IPS DF 19.7 (cell line): Measurements from ENCODE around the gene PDLIM3.
"Not testable (repeated sequence)": the region's sequence is repeated elsewhere in the genome, so short reads cannot be mapped to it uniquely, and the experiment has no call there.

ENCODE experiments used
- DNase-seq: peaks from one replicate; pipeline ENCODE4 v3.0.0-alpha.2; 2013; ENCODE audit warnings: low read depth, low spot score

The PDLIM3 gene

DNA sequence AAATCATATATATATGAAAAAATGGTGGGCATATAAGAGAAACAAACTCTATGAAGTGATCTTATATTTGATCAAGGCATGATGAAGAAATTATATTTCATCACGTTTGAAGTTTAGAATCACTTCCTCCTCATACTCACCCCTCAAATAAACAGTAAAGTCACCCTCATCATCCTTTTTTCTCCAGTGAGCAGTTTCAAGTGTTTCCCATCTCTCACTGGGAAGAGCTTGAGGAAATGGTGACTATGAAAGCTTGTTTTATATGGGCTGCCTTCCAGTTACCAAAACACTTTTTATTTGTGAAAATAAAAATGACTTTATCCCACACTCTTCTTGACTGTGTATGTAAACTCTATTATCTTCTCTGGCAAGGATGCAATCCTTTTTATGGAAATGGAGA lies 16.8 kb downstream of the PDLIM3 start:
- no peak for DNase-seq

DNA sequence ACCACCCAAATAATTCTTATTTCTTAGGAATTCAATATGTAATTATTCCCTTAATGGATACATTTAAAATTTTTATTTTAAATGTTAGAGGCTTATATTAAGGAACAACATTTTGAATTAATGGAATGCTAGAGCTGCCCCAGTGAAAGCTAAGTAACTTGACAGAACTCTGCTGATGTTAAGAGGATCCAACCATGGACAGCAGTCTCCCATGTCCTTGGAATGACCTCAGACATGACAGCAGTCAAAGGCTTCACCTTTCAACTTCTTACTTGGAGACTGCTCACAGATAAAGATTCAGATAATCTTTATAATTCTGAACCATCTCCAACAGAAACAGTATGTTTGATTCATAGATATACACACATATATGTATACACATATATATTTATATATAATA lies 17.2 kb downstream of the PDLIM3 start:
- DNase-seq = no peak

- no peak for DNase-seq
Measured at GRCh38 chr4:185515248-185515647, 20.1 kb downstream of the PDLIM3 start.

- DNase-seq = no peak
Measured at GRCh38 chr4:185514182-185514697, 21.1 kb downstream of the PDLIM3 start.

DNA sequence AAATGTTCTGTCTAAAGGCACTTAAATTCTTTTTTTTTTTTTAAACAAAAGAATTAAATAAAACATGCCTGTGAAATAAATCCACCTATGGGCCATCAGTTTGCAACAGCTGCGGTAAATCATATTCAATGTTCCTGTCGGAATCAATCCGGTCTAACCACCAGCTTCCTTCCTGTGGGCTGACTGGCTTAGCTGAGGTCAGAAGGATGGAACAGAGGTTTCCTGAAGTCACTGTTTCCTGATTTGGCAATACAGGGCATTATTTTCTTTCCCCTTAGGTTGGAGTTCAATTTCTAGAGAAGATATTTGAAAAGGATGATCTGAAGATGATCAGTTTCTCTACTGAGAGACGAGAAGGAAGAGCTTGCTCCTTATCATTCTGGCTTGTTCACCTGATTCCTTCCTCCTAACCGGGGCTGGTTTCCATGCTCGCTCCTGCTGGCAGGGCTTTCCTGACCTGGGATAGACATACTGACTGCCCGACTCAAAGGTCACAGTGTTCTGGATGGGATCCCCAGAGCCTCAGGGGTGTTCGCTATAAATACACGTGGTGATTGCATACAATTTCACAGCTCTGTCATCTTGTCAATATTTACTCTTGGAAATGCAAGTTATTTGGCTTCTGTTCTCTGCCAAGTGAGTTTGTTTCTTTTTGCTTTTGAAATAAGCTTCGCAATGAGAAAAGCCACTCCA lies 21.7 kb downstream of the PDLIM3 start:
- no peak for DNase-seq

- DNase-seq = no peak
Measured at GRCh38 chr4:185512516-185512915, 22.8 kb downstream of the PDLIM3 start.

DNA sequence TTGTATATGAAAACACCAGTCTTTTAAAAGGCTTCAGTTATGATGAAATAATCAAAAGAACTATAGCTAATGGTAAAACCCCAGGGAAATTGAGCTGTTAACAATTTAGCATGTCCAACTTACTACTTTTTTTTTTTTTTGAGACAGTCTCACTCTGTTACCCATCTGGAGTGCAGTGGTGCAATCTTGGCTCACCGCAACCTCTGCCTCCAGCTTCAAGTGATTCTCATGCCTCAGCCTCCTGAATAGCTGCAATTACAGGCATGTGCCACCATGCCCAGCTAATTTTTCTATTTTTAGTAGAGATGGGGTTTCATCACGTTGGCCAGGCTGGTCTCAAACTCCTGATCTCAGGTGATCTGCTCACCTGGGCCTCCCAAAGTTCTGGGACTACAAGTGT lies 24.1 kb downstream of the PDLIM3 start:
- not testable (repeated sequence) for DNase-seq

DNA sequence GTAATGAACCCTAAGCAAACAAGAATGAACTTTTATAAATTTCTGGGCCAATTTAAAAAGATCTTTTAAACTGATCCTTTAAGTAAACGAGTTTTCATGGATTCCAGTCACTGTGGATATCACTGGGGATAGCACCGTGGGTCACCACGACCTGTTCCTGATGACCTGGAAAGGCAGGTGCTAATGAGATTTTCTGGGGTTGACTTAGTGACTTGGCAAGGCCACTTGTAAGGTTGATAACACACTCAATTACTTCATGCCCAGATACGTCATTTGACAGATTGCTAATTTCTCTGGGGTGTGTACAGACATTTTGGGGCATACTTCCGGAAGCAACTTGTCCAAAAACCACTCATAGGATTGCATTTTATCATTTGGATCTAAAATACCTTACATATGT lies 24.5 kb downstream of the PDLIM3 start:
- no peak for DNase-seq

GRCh38 chr4:185508181-185508580 lies 27.1 kb downstream of the PDLIM3 start:
- DNase-seq = no peak

DNA sequence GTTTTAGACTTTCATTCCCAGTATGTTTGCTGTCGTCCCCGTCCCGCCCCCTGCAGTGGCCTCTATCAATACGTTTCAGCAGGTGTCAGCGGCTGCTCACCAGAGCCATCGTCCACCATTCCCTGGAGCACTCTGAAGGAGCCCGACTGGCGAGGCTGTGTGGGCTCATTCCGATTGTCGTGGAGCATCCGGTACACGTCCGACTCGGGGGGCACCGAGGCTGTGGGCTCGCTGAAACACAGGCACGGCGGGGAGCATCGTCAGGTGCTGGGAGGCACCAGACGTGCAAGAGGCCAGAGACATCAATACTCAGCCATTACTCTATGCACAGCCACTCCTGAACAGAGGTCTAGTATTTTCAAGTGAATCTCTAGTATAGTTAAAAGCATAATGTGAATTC lies 28.9 kb downstream of the PDLIM3 start:
- no peak for DNase-seq

DNA sequence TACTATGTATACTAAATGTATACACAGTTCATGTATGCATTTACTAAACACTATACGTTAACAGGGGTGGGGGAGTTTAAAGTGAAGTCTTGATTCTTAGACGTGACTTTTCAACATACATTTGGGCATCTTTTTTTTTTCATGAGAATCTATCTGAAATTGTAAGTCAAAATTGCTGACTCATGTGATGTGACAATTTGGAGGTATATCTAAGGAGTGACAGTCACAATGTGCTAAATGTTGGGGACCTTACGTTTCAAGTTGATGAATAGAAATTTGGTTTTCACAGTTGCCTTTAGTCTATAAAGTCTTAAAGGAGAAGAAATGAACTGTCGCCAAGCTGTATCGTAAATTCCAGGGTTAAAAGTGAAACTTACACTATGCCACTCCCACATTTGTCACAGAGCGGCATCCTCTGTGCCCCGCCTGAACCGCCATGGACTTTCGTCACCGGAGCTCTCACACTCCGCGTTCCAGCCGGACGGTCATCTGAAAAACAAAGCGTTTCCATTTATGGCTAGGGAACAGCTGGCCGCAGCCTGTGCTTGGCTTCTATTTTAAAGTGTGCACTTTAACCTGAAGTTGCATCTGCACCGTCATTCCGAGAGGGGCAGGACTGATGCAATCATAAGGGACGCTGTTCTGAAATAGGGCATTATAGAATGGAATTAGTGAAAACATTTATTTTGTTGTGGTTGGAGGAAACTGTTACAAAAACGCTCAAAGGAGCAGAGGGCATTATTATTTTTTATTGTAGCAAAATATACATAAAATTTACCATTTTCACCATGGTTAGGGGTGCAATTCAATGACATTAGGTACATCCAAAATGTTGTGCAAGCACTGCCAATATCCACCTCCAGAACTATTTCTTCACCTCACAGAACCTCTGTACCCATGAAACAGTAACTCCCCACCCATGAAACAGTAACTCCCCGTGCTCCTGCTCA lies 30.9 kb downstream of the PDLIM3 start:
- no peak for DNase-seq

GRCh38 chr4:185502386-185502785 lies 32.9 kb downstream of the PDLIM3 start:
- DNase-seq = no peak

DNA sequence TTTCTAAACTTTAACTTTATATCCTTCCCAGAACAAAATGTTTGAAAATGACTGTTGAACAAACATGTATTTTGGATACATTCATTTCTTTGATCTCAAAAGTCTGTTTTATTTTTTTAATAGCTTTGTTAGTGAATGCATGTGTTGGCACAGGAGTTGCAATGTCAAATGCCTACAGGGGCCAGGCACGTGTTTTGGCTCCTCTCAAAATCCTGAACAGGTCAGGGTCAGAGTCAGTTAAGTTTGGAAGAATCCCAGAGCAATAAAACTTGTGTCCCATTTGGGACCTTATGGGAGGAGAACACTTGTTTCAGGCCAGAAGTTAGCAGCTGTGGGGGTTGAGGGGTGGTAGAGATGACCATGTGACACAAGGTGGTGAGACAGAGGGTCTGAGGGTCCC lies 34.7 kb downstream of the PDLIM3 start:
- no peak for DNase-seq

- no peak for DNase-seq
Measured at GRCh38 chr4:185500035-185500434, 35.3 kb downstream of the PDLIM3 start.

- no peak for DNase-seq
Measured at GRCh38 chr4:185488650-185489049, 46.7 kb downstream of the PDLIM3 start.

GRCh38 chr4:185481401-185481800 lies 53.9 kb downstream of the PDLIM3 start:
- no peak for DNase-seq

DNA sequence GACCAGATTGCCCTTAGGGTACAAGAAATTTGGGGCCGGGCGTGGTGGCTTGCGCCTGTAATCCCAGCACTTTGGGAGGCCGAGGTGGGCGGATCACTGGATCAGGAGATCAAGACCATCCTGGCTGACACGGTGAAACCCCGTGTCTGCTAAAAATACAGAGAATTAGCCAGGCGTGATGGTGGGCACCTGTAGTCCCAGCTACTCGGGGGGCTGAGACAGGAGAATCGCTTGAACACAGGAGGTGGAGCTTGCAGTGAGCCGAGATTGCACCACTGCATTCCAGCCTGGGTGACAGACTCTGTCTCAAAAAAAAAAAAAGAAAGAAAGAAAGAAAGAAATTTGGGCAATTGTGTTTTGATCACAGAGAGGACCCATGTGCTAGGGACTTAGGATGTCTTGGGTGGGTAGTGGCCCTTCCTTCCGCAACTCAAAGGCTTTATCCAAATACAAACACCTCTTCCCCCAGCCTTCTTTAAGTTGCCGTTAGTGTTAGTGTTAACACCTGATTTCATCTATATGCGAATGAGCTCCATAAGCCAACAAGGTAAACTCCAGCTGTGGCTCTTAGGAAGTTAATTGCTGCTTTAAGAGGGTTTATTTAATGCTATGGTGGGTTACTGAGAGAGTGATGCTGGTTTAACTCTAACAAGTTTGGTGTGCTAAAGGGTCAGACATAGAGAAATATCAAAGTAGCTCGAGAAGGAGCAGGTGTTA lies 55.1 kb downstream of the PDLIM3 start:
- no peak for DNase-seq

- DNase-seq = no peak
Measured at GRCh38 chr4:185479507-185479971, 55.8 kb downstream of the PDLIM3 start.

DNA sequence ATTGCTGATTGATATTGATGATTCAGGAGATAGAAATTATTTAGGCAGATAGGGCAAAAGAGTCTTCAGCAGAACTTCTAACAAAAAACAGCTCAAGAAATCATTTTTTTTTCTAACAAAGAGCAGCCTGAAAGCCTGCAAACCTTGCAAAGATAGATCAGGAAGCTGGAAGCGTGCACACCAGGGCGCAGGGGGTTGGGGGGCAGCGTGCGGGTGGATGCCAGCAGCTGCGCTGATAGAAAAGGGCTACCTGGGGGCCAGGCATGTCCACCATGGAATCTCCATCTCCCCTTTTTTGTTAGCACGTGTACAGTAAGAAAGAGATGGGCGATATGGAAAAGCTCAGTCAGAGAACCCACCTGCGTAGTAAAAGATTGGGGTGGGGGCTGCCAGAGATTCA lies 62.1 kb downstream of the PDLIM3 start:
- no peak for DNase-seq

GRCh38 chr4:185472103-185472542 lies 63.2 kb downstream of the PDLIM3 start:
- DNase-seq = no peak

DNA sequence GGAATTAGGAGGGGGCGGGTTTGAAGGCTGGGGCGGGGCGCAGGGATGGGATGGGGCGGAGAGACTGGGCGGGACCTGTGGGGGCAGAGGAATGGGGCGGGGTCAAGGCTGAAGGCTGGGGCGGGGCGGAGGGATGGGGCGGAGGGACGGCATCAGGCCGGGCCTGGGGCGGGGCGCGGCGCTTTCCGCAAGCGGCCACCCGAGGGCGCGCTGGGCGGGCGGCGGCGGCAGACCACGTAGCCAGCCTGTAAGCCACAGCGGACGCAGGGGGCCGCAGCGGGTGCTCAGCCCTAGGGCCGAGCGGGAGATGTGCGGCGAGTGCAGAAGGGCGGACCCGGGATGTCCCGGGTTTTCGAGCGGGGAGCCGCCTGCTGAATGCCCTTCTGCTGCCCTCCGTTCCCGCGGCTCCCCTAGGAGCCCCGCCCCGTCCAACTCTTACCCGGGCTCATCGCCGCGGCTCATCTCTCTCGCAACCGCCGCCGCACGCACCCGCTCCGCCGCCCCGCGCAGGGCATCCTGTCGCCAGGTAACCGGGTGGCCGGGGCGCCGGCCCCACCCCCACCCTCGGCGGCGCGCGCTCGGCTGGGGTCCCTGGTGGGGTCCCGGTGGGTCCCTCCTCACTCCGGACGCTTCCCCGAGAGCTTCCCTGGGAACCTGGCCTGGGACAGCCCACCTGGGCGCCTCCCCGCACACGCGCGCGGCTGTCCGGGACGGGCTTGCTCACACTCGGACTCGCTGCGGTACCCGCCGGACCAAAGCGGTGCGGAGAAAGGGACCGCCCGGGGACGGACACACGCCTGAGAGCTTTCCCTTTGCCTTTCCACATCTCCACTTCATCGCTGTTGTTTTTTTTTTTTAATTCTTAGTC lies 63.8 kb downstream of the PDLIM3 start, which contains the start of gene CCDC110:
TSS of gene CCDC110 (minus strand) at position 499 of the 868 bp plus-strand sequence. CDS start at position 449, 50 bp downstream.
- no peak for DNase-seq
